Suprapubic skin (tissue), 4 donors: ENCODE results near the gene RAB41. TPM values are rescaled to one million over a fixed set of nuclear protein-coding genes. Genes with fewer than 3 reads are reported as not detected.

Experiments
- DNase-seq, 2 donors: peaks; one replicate each; pipeline ENCODE4 v3.0.0-alpha.2; 2019; ENCODE audit warnings: low spot score in 2 of 2
- H3K27ac ChIP-seq: fragments of 200-600 bp; sonication (generic); one replicate; pipeline ENCODE4 v1.5.1; 2019
- H3K27me3 ChIP-seq: fragments of 200-600 bp; sonication (generic); one replicate; pipeline ENCODE4 v1.5.1; 2019
- H3K36me3 ChIP-seq: fragments of 200-600 bp; sonication (generic); one replicate; pipeline ENCODE4 v1.5.1; 2019
- H3K4me1 ChIP-seq: fragments of 200-600 bp; sonication (generic); one replicate; pipeline ENCODE4 v1.5.1; 2019
- H3K4me3 ChIP-seq: fragments of 200-600 bp; sonication (generic); one replicate; pipeline ENCODE4 v1.5.1; 2019; ENCODE audit warnings: mild to moderate bottlenecking
- H3K9me3 ChIP-seq: fragments of 200-600 bp; sonication (generic); one replicate; pipeline ENCODE4 v1.5.1; 2019
- EP300 ChIP-seq: sonication (generic); formaldehyde crosslinking; IDR thresholded peaks from one replicate; pipeline ENCODE4 v1.6.1; 2017; ENCODE audit warnings: antibody characterized with exemption
- POLR2A ChIP-seq, 2 donors: fragments of 450-650 bp; IDR thresholded peaks; one replicate each; pipeline ENCODE4 v1.6.1; 2017; ENCODE audit warnings: antibody characterized with exemption in 2 of 2, mild to moderate bottlenecking in 2 of 2, moderate library complexity in 2 of 2
- POLR2AphosphoS5 ChIP-seq, 3 donors: sonication (generic); formaldehyde crosslinking; IDR thresholded peaks; one replicate each; pipeline ENCODE4 v1.6.1; 2017; ENCODE audit warnings: antibody characterized with exemption in 3 of 3
- WGBS: methylation state at CpG from one replicate; pipeline ENCODE4 v1.1.5; 2018; 5-methylcytosine and 5-hydroxymethylcytosine counted together
- total RNA-seq, 4 donors: library from RNA; depleted of rRNA; stranded (reverse); fragments of >200 nt; gene quantifications; one replicate each; pipeline ENCODE4 v1.1.0, GENCODE V29; 2016
- TF ChIP-seq, protein P1 (sequence below), 2 donors: fragments of 200-600 bp in 1 of 2; fragments of 450-650 bp in 1 of 2; sonication (generic) in 1 of 2; IDR thresholded peaks; one replicate each; pipeline ENCODE4 v1.5.1; 2016 to 2019; ENCODE audit warnings: antibody characterized with exemption in 2 of 2, mild to moderate bottlenecking in 1 of 2, moderate library complexity in 1 of 2

The RAB41 gene
- total RNA-seq, 4 donors from 2014 or later, result 0.68 TPM; not detected in 3

DNA sequence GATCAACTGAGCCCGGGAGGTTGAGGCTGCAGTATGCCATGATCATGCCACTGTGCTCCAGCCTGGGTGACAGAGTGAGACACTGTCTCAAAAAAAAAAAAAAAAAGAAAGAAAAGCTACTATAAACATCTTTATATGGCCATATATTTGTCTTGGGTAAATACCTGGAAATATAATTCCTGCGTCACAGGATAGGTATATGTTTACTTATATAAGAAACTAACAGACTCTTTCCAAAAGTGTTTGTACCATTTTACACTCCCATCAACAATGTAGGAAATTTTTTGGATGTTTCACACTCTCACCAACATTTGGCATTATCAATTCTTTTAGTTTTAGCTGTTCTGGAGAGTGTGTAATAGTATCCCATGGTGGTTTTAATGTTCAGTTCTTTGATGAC is 34.7 kb upstream of the RAB41 start:
- DNase-seq, result no peak
- no peaks in the 10 kb centered on the region for H3K9me3 ChIP-seq
- H3K4me3 ChIP-seq, result no peak overlapping the region
- WGBS, result 91% methylated on average over 2 of the region's 2 CpGs
- TF ChIP-seq, protein P1, sequence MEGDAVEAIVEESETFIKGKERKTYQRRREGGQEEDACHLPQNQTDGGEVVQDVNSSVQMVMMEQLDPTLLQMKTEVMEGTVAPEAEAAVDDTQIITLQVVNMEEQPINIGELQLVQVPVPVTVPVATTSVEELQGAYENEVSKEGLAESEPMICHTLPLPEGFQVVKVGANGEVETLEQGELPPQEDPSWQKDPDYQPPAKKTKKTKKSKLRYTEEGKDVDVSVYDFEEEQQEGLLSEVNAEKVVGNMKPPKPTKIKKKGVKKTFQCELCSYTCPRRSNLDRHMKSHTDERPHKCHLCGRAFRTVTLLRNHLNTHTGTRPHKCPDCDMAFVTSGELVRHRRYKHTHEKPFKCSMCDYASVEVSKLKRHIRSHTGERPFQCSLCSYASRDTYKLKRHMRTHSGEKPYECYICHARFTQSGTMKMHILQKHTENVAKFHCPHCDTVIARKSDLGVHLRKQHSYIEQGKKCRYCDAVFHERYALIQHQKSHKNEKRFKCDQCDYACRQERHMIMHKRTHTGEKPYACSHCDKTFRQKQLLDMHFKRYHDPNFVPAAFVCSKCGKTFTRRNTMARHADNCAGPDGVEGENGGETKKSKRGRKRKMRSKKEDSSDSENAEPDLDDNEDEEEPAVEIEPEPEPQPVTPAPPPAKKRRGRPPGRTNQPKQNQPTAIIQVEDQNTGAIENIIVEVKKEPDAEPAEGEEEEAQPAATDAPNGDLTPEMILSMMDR (IDR thresholded peaks at IDR 0.05), result no peak
- TF ChIP-seq POLR2AphosphoS5 (IDR thresholded peaks at IDR 0.05) (no peak), EP300 (no peak), POLR2A (IDR thresholded peaks at IDR 0.05) (no peak)
- H3K27me3 ChIP-seq, result no peaks in the 10 kb centered on the region
- no peaks in the 10 kb centered on the region for H3K36me3 ChIP-seq
- H3K4me1 ChIP-seq, result no peaks in the 10 kb centered on the region
- H3K27ac ChIP-seq, result no peak overlapping the region

DNA sequence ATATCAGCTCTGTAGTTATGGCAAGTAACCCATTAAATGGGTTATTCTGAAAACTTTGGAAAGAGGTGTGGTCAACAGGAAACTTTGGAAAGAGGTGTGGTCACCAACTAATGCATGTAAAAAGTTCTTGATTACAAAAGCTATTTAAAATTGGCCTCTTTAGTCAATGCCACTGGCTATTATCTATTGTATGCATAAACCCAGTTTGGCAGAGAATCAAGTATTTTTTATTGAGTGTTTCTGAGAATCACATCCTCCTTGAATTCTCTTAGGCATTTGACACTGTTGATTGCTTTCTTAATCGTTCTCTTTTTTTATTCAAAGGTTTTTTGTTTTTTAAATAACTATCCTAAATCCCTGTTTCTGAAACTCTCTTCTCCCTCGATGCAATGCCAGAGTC is 29.5 kb upstream of the RAB41 start:
- no peaks in the 10 kb centered on the region for H3K36me3 ChIP-seq
- no peak overlapping the region for H3K4me3 ChIP-seq
- H3K9me3 ChIP-seq, result no peaks in the 10 kb centered on the region
- 58% methylated on average over 2 of the region's 2 CpGs for WGBS
- DNase-seq, result no peak
- H3K4me1 ChIP-seq, result no peaks in the 10 kb centered on the region
- no peaks in the 10 kb centered on the region for H3K27me3 ChIP-seq
- TF ChIP-seq POLR2AphosphoS5 (IDR thresholded peaks at IDR 0.05), result no peak
- H3K27ac ChIP-seq, result no peak overlapping the region

DNA sequence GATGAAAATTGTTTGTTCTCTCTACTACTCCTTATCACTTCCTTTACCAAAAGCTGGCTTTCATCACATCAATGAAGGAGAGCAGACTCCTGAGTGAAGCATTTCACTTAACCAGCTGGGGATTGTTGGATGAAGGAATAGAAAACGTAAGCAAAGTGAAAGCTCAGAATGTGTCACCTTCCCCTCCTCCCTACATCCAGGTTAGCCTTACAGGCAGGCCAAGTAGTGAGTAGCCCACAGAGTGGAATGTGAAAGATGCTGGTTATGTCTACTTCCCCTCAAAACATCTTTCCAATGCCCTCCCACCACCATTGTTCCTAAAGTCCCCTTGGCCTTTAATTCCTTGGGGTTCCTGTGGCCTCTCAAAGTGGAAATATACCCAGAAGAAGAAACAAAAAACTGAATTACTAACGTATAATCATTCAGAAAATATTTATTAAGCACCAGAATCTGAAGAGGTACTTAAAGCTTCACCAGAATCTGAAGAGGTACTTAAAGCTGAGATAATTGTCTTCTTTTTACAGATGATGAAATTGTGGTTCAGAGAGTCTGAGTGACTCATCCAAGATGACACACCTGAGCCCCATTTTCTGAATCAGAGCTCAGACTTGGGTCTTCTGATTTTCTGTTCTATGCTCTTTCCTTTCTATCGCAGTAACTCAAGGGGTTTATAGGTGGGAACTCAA is 28.5 kb upstream of the RAB41 start:
- DNase-seq, result no peak
- Histone ChIP-seq H3K4me1 (no peaks in the 10 kb centered on the region), H3K36me3 (no peaks in the 10 kb centered on the region), H3K4me3 (no peak overlapping the region), H3K9me3 (no peaks in the 10 kb centered on the region), H3K27me3 (no peaks in the 10 kb centered on the region), H3K27ac (no peak overlapping the region)
- 73% methylated on average over 3 of the region's 3 CpGs for WGBS
- TF ChIP-seq, protein P1 (IDR thresholded peaks at IDR 0.05), result no peak
- TF ChIP-seq EP300 (no peak), POLR2A (IDR thresholded peaks at IDR 0.05) (no peak), POLR2AphosphoS5 (IDR thresholded peaks at IDR 0.05) (no peak)

DNA sequence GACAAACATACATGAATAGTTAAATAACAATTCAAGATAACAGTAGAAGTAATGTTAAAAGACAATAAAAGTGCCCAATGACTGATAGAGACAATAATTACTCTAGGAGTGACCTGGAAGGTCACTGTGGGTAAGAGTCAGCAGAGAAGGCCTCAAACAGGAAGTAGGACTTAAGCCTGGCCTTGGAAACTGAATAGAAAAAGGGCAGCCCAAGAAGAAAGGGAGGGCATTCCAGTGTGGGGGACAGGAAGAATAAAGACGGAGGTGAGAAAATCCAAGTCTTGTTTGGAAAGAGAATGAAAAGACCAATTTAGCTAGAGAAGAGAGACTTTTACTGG is 27.9 kb upstream of the RAB41 start:
- WGBS, result 71% methylated on average over 1 of the region's 1 CpG
- Histone ChIP-seq H3K4me3 (no peak overlapping the region), H3K9me3 (no peaks in the 10 kb centered on the region), H3K27ac (no peak overlapping the region), H3K4me1 (no peaks in the 10 kb centered on the region), H3K27me3 (no peaks in the 10 kb centered on the region), H3K36me3 (no peaks in the 10 kb centered on the region)
- no peak for DNase-seq
- no peak for TF ChIP-seq POLR2A (IDR thresholded peaks at IDR 0.05)
- TF ChIP-seq POLR2AphosphoS5 (IDR thresholded peaks at IDR 0.05), result no peak
- no peak for TF ChIP-seq EP300
- TF ChIP-seq, protein P1 (IDR thresholded peaks at IDR 0.05), result no peak

DNA sequence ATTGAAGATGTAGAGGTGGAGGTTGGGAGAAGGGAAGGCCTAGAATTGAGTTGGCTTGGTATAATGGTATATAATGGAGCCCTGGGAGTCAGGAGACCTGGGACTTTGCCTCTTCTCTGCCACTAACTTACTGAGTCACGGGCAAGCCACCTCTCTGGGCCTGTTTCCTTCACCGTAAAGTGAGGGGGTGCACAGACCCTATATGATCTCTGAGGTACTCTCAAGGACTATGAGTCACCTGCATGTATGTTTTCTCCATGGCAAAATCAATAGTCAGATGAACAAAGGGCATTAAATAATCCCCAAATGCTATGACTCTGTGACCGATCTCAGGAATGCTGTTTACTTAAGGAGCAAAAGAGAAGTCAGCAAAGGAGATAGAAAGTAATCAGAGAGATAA is 27.1 kb upstream of the RAB41 start:
- no peaks in the 10 kb centered on the region for H3K36me3 ChIP-seq
- no peaks in the 10 kb centered on the region for H3K27me3 ChIP-seq
- no peak overlapping the region for H3K27ac ChIP-seq
- no peak for DNase-seq
- H3K9me3 ChIP-seq, result no peaks in the 10 kb centered on the region
- 88% methylated on average over 3 of the region's 3 CpGs for WGBS
- no peaks in the 10 kb centered on the region for H3K4me1 ChIP-seq
- no peak overlapping the region for H3K4me3 ChIP-seq
- TF ChIP-seq EP300, result no peak
- no peak for TF ChIP-seq POLR2A (IDR thresholded peaks at IDR 0.05)
- no peak for TF ChIP-seq POLR2AphosphoS5 (IDR thresholded peaks at IDR 0.05)
- TF ChIP-seq, protein P1 (IDR thresholded peaks at IDR 0.05), result no peak

DNA sequence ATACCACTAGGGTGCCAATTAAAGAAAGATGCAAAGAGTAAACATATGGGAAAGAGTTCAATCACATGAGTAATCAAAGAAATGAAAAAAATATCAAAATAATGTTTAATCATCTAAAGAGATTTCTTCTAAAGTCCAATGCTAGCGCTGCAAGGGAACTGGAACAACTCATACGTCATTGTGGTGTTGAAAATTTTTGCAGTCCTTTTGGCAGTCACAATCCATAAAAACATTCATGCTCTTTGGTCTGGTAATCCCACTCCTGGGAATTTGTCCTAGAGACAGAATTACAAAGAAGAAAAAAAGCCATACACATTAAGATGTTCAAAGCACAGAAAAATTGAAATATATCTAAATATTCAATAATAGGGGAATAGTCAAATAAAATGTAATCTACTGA is 26.5 kb upstream of the RAB41 start:
- 71% methylated on average over 2 of the region's 2 CpGs for WGBS
- DNase-seq, result no peak
- Histone ChIP-seq H3K4me1 (no peaks in the 10 kb centered on the region), H3K27ac (no peak overlapping the region), H3K4me3 (no peak overlapping the region), H3K27me3 (no peaks in the 10 kb centered on the region), H3K36me3 (no peaks in the 10 kb centered on the region), H3K9me3 (no peaks in the 10 kb centered on the region)
- TF ChIP-seq POLR2A (IDR thresholded peaks at IDR 0.05), result no peak
- no peak for TF ChIP-seq EP300
- TF ChIP-seq, protein P1 (IDR thresholded peaks at IDR 0.05), result no peak
- no peak for TF ChIP-seq POLR2AphosphoS5 (IDR thresholded peaks at IDR 0.05)
